Loucy (cell line): Measurements from ENCODE around the gene TEX54.

Source experiments
- CTCF ChIP-seq: fragments of 200-600 bp; sonication (generic); conservative IDR thresholded peaks from 2 replicates; pipeline ENCODE4 v1.5.1; 2014; ENCODE audit warnings: mild to moderate bottlenecking, antibody characterized with exemption, low read length
- EZH2phosphoT487 ChIP-seq: fragments of 200-600 bp; IDR thresholded peaks from 2 replicates; pipeline ENCODE4 v1.6.1; 2018; ENCODE audit warnings: antibody characterized with exemption, mild to moderate bottlenecking, moderate library complexity, borderline replicate concordance

- TF ChIP-seq CTCF (no peak), EZH2phosphoT487 (no peak)
Observed at GRCh38 chr11:62847767-62848314, 15.2 kb upstream of the TEX54 start.
